ENCODE data around the gene RERG. TPM values are rescaled to one million over a fixed set of nuclear protein-coding genes. Genes with fewer than 3 reads are reported as not detected.

Gene RERG, protein sequence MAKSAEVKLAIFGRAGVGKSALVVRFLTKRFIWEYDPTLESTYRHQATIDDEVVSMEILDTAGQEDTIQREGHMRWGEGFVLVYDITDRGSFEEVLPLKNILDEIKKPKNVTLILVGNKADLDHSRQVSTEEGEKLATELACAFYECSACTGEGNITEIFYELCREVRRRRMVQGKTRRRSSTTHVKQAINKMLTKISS
- not detected for total RNA-seq

GRCh38 chr12:15220915-15221885 is at the start of gene RERG:
Gene RERG (minus strand): TSS chr12:15221417. CDS start chr12:15217489, 3,928 bp downstream.
- no peaks in the 10 kb centered on the region for H3K36me3 Mint-ChIP-seq (ENCODE audit: insufficient read depth in 2 of 2)
- DNase-seq, result peak; percentile 78 to 87
- peaks cover 32% of the 10 kb centered on the region for H3K27me3 Mint-ChIP-seq (ENCODE audit: low read depth)
- H3K4me1 Mint-ChIP-seq (ENCODE audit: low read depth), result no peaks in the 10 kb centered on the region
- H3K9me3 Mint-ChIP-seq, result no peaks in the 10 kb centered on the region
- peak within 1 kb of the TSS; percentile 69 to 77 for H3K4me3 Mint-ChIP-seq
- no peak within 1 kb of the TSS for H3K27ac Mint-ChIP-seq
- ATAC-seq (replicated peaks in 1 of 2), result peak; percentile 99 to 100

DNA sequence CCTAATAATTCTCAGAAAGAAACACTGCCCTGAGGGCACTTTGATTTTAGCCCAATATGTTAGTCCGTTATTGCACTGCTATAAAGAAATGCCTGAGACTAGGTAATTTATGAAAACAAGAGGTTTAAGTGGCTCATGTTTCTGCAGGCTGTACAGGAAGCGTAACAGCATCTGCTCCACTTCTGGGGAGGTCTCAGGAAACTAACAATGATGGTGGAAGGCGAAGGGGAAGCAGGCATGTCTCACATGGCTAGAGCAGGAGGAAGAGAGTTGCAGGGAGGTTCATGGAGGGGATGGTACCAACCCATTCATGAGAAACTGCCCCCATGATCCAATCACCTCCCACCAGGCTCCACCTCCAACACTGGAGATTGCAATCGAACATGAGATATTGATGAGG is 49.4 kb upstream of the RERG start:
- Mint-ChIP-seq H3K36me3 (ENCODE audit: insufficient read depth in 2 of 2) (no peaks in the 10 kb centered on the region), H3K27me3 (ENCODE audit: low read depth) (no peaks in the 10 kb centered on the region), H3K4me3 (no peak overlapping the region), H3K4me1 (ENCODE audit: low read depth) (no peaks in the 10 kb centered on the region), H3K9me3 (no peaks in the 10 kb centered on the region), H3K27ac (no peak overlapping the region)
- DNase-seq (no peak), ATAC-seq (replicated peaks in 1 of 2) (no peak)

DNA sequence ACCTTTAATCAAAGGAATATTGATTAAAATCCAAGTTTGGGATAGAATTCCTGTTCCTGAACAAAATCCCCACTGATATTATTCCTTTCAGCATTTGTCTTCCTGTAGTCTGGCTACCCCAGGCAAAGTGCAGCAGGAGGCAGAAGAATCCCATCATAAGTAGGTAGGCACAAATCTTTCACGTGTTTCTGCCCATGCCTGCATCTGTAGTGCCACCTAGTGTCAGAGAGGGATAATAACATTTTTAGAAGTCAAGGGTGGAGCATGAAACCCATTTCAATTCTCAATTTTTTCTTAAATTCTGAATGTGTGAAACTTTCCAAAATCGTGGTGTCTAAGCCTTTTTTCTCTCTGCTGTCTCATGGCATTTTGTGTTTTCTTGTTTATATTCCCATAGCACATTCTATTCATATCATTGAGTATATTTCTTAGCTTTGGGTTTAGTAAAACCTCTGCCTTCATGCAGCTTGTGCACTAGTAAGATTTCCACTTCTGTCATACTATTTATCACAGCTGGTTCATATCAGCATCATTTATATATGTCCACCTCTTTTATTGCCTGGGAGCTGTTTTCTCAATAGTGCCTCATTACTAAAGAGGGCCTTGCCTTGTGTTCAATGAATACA is 47.8 kb upstream of the RERG start:
- Mint-ChIP-seq H3K27ac (no peak overlapping the region), H3K4me1 (ENCODE audit: low read depth) (no peaks in the 10 kb centered on the region), H3K4me3 (no peak overlapping the region), H3K9me3 (no peaks in the 10 kb centered on the region), H3K36me3 (ENCODE audit: insufficient read depth in 2 of 2) (no peaks in the 10 kb centered on the region), H3K27me3 (ENCODE audit: low read depth) (no peaks in the 10 kb centered on the region)
- ATAC-seq (replicated peaks in 1 of 2) (peak; percentile 41 to 45), DNase-seq (peak; percentile 12 to 26)

DNA sequence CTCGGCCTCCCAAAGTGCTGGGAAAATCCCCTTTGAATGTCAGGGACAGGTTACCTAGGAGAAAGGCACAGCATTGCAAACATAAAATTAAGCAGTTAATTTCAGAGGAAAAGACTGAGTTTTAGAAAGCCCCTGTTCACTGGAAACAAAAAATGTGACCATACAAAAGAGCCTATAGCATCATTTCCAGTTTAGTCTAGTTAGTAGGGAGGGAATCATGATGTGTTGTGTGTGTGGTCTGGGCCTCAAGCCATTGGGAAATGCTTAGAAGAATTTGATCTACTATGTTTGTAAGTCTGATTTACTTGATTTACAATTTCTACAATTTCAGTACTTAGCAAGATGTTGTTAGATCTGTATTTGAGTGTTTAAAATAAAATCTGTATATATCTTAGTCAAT is 47.1 kb upstream of the RERG start:
- no peak overlapping the region for H3K4me3 Mint-ChIP-seq
- H3K36me3 Mint-ChIP-seq (ENCODE audit: insufficient read depth in 2 of 2), result no peaks in the 10 kb centered on the region
- ATAC-seq (replicated peaks in 1 of 2) (no peak), DNase-seq (no peak)
- H3K27ac Mint-ChIP-seq, result no peak overlapping the region
- H3K27me3 Mint-ChIP-seq (ENCODE audit: low read depth), result no peaks in the 10 kb centered on the region
- H3K9me3 Mint-ChIP-seq, result no peaks in the 10 kb centered on the region
- no peaks in the 10 kb centered on the region for H3K4me1 Mint-ChIP-seq (ENCODE audit: low read depth)

- no peak overlapping the region for H3K4me3 Mint-ChIP-seq
- no peaks in the 10 kb centered on the region for H3K27me3 Mint-ChIP-seq (ENCODE audit: low read depth)
- no peaks in the 10 kb centered on the region for H3K9me3 Mint-ChIP-seq
- DNase-seq (no peak), ATAC-seq (replicated peaks in 1 of 2) (no peak)
- no peak overlapping the region for H3K27ac Mint-ChIP-seq
- no peaks in the 10 kb centered on the region for H3K4me1 Mint-ChIP-seq (ENCODE audit: low read depth)
- H3K36me3 Mint-ChIP-seq (ENCODE audit: insufficient read depth in 2 of 2), result no peaks in the 10 kb centered on the region
Observed at GRCh38 chr12:15265875-15266274, 44.7 kb upstream of the RERG start.

- ATAC-seq (replicated peaks in 1 of 2) (no peak), DNase-seq (no peak)
- Mint-ChIP-seq H3K4me1 (ENCODE audit: low read depth) (no peaks in the 10 kb centered on the region), H3K27me3 (ENCODE audit: low read depth) (peaks cover 30% of the 10 kb centered on the region), H3K36me3 (ENCODE audit: insufficient read depth in 2 of 2) (peaks cover 0 to 1% of the 10 kb centered on the region in 2 donors), H3K9me3 (peaks cover 2 to 4% of the 10 kb centered on the region in 2 donors), H3K27ac (no peak overlapping the region), H3K4me3 (no peak overlapping the region)
Observed at GRCh38 chr12:15256761-15257160, 35.5 kb upstream of the RERG start.

GRCh38 chr12:15253990-15254389 is 32.8 kb upstream of the RERG start:
- peaks cover 2 to 4% of the 10 kb centered on the region in 2 donors for H3K9me3 Mint-ChIP-seq
- H3K36me3 Mint-ChIP-seq (ENCODE audit: insufficient read depth in 2 of 2), result peaks cover 0 to 1% of the 10 kb centered on the region in 2 donors
- peaks cover 44% of the 10 kb centered on the region for H3K27me3 Mint-ChIP-seq (ENCODE audit: low read depth)
- no peak for DNase-seq
- ATAC-seq (replicated peaks in 1 of 2), result no peak
- H3K4me3 Mint-ChIP-seq, result no peak overlapping the region
- no peaks in the 10 kb centered on the region for H3K4me1 Mint-ChIP-seq (ENCODE audit: low read depth)
- H3K27ac Mint-ChIP-seq, result no peak overlapping the region

GRCh38 chr12:15244926-15245325 is 23.7 kb upstream of the RERG start:
- no peak for ATAC-seq (replicated peaks in 1 of 2)
- Mint-ChIP-seq H3K4me3 (no peak overlapping the region), H3K27ac (no peak overlapping the region), H3K9me3 (peaks cover 2 to 11% of the 10 kb centered on the region in 2 donors), H3K4me1 (ENCODE audit: low read depth) (no peaks in the 10 kb centered on the region), H3K36me3 (ENCODE audit: insufficient read depth in 2 of 2) (peaks cover 1 to 2% of the 10 kb centered on the region in 2 donors), H3K27me3 (ENCODE audit: low read depth) (peaks cover 58% of the 10 kb centered on the region)
- DNase-seq, result no peak

DNA sequence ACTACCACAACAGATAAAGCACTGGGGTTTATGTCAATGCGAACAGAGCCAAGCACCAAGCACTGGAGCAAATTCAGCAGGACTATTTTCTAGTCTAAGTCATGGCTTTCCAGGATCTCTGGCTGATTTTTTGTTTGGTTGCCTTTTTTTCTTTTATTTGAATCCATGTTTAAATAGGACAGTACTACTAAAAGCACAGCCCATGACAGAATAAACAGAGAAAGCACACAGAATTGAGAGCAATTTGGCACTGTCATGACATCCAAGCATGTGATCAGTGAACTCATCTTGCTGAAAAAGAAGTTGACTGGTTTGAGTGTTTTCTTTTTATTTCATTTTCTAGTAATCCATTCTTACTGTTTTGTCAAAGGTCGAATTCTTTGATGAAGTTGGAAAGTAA is 23.1 kb upstream of the RERG start:
- H3K9me3 Mint-ChIP-seq, result peaks cover 2 to 11% of the 10 kb centered on the region in 2 donors
- H3K4me3 Mint-ChIP-seq, result no peak overlapping the region
- peaks cover 55% of the 10 kb centered on the region for H3K27me3 Mint-ChIP-seq (ENCODE audit: low read depth)
- DNase-seq (no peak), ATAC-seq (replicated peaks in 1 of 2) (no peak)
- H3K4me1 Mint-ChIP-seq (ENCODE audit: low read depth), result no peaks in the 10 kb centered on the region
- H3K27ac Mint-ChIP-seq, result peak overlapping the region; percentile 66
- H3K36me3 Mint-ChIP-seq (ENCODE audit: insufficient read depth in 2 of 2), result peaks cover 1 to 2% of the 10 kb centered on the region in 2 donors

GRCh38 chr12:15243102-15243501 is 21.9 kb upstream of the RERG start:
- Mint-ChIP-seq H3K27me3 (ENCODE audit: low read depth) (peaks cover 44% of the 10 kb centered on the region), H3K9me3 (peaks cover 2 to 11% of the 10 kb centered on the region in 2 donors), H3K36me3 (ENCODE audit: insufficient read depth in 2 of 2) (peaks cover 1 to 2% of the 10 kb centered on the region in 2 donors), H3K27ac (no peak overlapping the region), H3K4me3 (no peak overlapping the region), H3K4me1 (ENCODE audit: low read depth) (no peaks in the 10 kb centered on the region)
- ATAC-seq (replicated peaks in 1 of 2), result no peak
- no peak for DNase-seq

GRCh38 chr12:15240898-15241297 is 19.7 kb upstream of the RERG start:
- Mint-ChIP-seq H3K4me1 (ENCODE audit: low read depth) (no peaks in the 10 kb centered on the region), H3K36me3 (ENCODE audit: insufficient read depth in 2 of 2) (no peaks in the 10 kb centered on the region), H3K27me3 (ENCODE audit: low read depth) (peaks cover 37% of the 10 kb centered on the region), H3K9me3 (no peaks in the 10 kb centered on the region), H3K27ac (no peak overlapping the region), H3K4me3 (no peak overlapping the region)
- no peak for ATAC-seq (replicated peaks in 1 of 2)
- no peak for DNase-seq

DNA sequence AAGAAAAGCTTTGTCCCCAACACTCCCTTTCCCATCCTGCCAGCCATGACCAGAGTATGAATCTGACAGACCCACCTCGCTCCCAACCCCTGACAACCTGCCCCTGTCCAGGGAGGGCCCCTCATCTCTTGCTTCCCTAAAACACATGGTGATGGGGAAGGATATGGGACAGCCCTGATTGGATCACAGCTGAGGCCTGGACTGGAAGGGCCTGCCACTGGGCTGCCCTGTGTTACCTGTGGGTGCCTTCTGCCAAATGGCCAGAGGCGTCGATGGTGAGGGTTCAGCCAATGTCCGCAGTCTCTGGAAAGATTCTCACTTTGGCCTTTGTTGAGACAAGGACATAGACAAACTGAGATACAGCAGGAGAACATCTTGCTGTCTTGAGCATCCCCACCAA is 13.3 kb upstream of the RERG start:
- H3K4me3 Mint-ChIP-seq, result no peak overlapping the region
- H3K9me3 Mint-ChIP-seq, result peaks cover 0 to 1% of the 10 kb centered on the region in 2 donors
- no peak overlapping the region for H3K27ac Mint-ChIP-seq
- no peak for ATAC-seq (replicated peaks in 1 of 2)
- peaks cover 19% of the 10 kb centered on the region for H3K27me3 Mint-ChIP-seq (ENCODE audit: low read depth)
- H3K36me3 Mint-ChIP-seq (ENCODE audit: insufficient read depth in 2 of 2), result no peaks in the 10 kb centered on the region
- H3K4me1 Mint-ChIP-seq (ENCODE audit: low read depth), result no peaks in the 10 kb centered on the region
- DNase-seq, result no peak

DNA sequence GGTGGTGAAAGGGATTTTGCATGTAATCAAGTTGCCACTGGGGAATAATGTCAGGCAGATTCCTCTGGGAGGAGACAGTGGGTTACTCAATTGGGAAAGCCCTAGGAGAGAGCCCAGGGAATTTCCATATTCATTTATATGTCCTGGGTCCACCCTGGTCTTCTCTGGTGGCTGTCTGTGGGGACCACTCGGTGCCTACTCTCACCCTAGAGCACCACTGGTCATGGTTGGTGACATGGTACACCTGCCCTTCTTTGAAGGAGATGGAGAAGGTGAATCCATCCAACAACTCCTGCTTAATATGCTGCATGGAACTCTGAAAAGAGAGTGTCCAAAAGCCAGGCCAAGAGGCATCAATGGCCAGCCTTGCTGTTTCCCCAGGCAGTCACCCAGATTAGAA is 12.8 kb upstream of the RERG start:
- Mint-ChIP-seq H3K27me3 (ENCODE audit: low read depth) (peaks cover 19% of the 10 kb centered on the region), H3K4me1 (ENCODE audit: low read depth) (no peaks in the 10 kb centered on the region), H3K27ac (no peak overlapping the region), H3K9me3 (peaks cover 0 to 1% of the 10 kb centered on the region in 2 donors), H3K4me3 (no peak overlapping the region), H3K36me3 (ENCODE audit: insufficient read depth in 2 of 2) (no peaks in the 10 kb centered on the region)
- no peak for DNase-seq
- no peak for ATAC-seq (replicated peaks in 1 of 2)

All from activated T-cell treated with anti-CD3 and anti-CD28 coated beads, Interleukin-2, amount 50 U/mL, for 72 hours (primary cell).